Stimulated activated CD4-positive, alpha-beta T cell treated with anti-CD3 and anti-CD28 coated beads, TNF-alpha, amount 100 ng/mL, for 1 hour (primary cell): ENCODE measurements around the gene RUBCN.
"Not testable (repeated sequence)": the region's sequence is repeated elsewhere in the genome, so short reads cannot be mapped to it uniquely, and the experiment has no call there.

Experiments used
- DNase-seq, 3 donors: peaks; one replicate each; pipeline ENCODE4 v3.0.0-alpha.2; 2020; ENCODE audit warnings: low read depth in 3 of 3, low spot score in 1 of 3

The RUBCN gene

DNA sequence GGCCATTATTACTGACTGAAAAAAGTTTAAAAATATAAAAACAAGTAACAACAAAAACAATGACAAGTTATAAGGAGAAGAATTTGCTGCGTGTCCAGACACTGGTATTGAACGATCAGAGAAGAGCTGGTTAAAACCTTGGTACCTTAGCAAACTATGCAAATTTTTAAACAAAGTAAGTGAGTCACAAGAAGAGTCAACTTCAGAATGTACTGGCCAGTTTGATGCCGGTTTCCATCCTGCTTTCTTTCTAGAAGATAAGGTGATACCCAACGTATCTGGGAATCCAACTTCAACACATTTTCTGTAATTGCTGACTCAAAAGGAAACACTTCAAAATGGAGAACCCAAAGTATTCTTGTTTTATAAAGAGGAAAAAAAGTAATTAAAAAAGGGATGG is 49.8 kb downstream of the RUBCN start:
- no peak for DNase-seq

DNA sequence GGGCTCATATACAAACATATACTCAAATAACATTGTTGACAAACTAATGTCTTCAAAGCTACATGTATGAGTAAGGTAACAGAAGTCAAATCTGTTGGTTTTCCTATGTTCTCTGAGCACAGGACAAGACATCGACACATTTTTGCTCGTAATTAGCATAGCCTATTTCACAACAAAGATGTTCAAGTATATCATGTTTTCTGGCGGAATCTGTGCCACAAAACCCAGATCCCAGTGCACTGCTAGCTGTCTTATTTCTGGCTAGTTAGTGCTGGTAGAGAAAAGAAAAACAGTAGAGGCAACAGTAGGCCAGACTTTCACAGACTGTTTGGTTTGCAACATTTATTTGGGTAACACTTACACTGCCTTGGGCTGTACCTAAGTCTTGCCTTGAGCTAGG is 51.2 kb downstream of the RUBCN start:
- no peak for DNase-seq

DNA sequence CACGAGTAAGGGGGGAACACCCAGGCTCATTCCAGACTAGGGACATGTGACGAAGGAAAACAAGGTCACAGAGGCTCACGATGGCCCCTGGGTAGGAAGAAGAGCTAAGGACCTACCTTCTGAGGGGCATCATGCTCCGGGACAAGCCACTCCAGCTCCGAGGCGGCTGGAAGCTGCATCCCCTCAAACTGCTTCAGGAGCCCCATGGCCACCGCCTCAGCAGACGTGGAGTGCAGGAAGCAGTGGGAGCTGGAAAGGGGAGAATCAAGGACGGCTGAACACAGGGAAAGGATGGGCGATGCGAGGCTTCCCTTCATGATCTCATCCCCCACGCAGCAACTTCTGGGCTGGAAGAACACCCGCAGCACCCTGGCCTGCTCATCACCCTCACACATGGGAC is 53.5 kb downstream of the RUBCN start:
- no peak for DNase-seq

DNA sequence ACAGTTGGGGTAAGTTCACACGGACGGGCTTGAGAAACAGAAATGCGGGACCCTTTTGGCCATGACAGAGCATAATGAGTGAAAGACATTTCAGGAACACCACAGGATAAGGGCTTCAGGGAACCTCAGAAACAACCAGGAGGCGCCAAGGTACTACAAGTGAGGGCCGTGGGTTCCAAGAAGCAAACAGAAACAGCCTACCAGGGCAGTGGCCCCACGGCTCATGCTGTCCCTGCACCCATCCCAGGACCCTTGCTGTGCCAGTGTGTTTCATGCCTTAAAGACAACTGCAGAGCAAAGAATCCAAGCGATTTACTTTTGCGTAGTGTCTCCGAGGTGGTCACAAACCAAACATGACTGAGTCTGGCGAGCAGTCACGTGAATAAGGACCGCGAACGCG is 54.0 kb downstream of the RUBCN start:
- no peak for DNase-seq

DNA sequence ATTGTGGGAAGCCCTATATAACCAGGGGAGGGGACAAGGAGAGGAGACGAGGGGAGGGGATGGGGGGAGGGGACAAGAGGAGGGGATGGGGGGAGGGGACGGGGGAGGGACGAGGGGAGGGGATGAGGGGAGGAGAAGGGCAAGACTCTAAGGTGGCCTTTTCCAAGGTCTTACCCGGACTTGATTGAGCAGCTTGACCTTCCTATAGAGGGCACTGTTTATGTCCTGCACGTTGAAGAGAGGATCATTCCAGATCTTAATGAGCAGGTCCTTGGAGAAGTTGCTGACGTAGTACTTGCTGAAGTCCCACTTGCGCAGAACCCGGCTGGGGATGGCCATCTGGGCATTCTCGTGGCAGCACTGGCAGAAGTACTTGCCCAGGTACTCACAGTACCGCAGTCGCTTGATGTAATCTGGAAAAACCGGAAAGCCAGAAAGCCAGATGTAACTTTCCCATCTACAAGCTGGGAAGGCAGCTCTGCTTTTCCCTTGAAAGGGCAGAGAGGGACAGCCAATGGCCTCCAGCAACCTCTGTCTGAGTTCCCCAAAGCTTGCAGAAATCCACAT is 55.7 kb downstream of the RUBCN start:
- no peak for DNase-seq

DNA sequence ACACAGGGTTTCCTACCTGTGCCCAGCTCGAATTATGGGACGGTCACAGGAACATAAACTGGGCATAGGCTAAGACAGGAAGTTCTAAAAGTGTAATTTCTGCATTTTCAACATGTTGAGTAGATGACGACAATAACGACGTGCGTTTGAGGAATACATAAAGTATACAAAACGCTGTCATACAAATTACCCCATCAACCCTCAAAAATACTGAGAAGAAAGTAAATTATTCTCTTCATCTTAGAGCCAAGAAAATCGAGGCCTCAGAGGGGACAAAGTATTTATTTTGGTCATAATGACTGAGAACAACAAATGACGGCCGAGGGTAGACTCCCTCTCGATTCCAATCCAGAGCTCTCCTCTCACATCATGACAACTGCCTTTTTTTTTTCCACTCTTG is 60.8 kb downstream of the RUBCN start:
- DNase-seq = no peak

DNA sequence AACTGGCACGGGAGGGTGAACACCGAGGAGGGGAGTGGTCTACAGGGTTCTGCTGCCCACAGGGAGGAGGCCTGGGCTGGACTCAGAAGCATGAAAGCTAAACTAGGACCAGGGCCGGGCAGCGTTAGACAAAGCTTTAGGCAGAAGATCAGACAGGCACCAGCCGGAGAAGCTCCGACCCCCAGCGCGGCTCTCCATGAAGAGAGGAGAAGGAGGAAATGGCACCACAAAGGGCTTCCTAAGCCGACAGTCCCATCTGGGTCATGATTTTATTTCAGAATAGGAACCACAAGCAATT is 61.2 kb downstream of the RUBCN start:
- DNase-seq = no peak

DNA sequence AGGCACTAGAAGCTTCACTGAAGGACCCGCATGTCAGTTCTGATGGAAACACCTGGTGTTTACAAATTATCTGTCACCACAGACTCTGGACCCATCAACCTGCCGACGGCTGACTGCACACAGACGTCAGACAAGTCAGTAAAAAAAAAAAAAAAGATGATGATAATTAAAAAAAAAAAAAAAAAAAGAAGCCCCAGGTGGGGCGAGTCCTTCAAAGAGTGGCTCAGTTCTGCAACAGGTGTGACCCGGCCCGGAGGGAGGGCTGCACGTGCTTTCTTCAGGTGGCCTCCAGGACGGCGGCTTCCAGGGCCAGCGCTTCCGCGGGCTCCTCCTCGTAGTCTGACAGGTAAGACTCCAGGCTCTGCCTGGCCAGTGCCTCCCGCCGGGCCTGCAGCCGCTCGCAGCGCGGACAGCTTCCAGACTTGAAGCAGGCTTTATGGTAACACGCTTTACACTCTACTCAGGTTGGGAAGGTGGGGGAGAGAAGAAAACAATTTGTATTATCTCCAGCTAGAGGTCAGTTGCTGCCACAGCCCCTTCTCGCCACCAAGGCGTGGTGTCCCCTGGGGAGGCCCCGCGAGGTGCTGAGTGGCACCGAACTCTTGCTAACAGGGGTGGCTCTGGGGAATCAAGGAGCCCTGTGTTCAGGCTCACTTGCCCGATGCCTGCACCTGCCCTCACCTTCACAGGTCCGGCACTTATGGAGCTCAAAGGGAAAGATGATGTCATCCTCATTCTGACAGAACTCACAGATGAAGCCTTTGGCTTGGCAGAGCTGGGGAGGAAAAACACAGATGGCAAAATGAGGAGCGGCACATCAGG is 61.8 kb downstream of the RUBCN start:
- no peak for DNase-seq

DNA sequence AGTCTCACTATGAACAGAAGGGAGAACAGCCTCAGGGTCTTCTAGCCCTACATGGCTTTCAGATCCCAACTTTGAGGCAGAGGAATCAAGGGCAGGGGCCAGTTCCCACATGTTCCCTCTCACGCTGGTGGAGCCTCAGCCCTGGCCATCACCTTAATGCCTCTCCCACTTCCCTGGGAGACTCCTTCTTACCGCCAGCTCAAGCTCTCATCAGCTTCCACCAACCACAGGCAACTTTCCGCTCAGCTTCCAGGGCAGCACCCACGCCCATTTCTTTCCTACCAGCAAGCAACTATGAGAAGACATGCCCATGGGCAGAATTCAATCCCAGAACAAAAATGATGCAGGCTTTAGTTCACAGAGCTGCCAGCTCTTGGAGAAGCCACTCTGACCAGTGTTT is 63.5 kb downstream of the RUBCN start:
- no peak for DNase-seq

DNA sequence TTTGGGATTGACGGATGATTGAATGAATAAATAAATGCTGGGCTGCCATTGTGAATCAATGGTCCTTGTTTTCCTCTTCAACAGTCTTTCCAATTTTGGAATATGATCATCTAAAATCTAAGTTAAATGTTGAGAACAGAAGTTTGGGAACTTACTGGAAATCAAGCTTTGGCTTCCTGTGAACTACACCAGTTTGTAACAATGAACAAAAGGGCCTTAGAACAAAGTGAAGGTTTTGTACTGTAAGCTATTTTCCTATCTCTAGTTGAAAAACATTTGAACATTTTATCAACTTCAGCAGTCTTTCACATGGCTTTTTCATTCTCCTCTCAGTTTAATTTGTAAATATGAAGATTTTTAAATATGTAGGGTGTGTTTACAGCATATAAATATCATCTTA is 66.3 kb downstream of the RUBCN start:
- no peak for DNase-seq

DNA sequence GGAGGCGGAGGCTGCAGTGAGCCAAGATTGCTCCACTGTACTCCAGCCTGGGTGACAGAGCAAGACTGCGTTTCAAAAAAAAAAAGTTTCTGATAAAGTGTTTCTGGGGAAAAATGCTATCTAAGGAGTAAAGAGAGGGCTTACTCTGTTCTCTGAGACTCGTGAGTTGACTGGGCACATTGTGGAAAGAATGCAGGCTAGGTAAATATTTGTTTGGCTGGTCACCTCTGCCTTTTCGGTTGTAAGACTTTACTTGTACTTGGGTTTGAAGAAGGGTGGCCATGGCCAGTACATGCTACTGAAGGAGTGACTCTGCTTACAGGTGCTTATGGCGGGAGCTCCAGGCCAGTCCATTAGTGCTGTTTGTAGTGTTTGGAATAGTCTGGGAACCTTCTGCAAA is 68.7 kb downstream of the RUBCN start:
- DNase-seq = no peak

DNA sequence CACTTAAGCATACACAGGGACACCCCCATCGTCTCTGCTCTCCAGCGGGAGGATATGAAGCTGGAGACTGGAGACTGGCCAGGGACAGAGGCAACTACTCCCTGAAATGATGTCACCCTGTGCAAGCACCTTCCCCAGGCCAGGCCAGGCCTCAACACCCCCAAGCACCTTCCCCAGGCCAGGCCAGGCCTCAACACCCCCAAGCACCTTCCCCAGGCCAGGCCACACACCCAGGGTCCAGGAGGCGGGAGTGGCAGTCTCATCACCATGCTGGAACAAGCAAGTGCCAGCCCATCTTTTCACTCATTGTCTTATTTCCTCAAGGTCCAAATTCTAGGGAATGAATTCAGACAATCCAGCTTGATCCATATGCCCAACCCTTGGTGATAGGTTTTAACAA is 69.4 kb downstream of the RUBCN start:
- DNase-seq = not testable (repeated sequence)

DNA sequence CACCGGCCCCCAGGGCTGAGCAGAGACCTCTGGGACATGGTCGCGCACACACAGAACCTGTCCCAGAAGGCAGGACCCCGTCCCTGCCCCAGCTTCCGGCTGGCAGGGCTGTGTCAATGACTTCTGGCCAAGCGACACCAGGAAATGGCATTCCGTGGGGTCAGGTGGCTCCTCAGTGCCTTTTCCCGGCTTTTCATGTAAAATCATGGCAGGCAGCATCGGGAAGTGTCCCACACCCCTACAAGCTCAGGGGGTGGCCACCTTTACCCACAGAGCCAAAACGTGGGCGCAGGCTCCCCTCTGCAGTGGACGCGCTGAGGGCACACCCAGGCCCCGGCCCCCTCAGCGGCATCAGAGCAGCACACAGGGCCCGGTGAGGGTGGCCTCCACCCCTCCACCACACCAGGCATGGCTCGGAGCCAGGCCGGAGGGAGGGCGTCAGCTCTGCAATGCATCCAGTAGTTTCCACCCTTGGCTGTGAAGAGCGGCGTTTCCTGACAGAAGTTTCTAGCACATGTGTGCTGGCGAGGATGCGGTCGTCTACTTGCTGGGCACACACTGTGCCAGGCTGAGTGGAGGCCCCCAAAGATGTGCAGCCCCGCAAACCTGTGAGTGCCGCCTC is 70.4 kb downstream of the RUBCN start:
- not testable (repeated sequence) for DNase-seq

DNA sequence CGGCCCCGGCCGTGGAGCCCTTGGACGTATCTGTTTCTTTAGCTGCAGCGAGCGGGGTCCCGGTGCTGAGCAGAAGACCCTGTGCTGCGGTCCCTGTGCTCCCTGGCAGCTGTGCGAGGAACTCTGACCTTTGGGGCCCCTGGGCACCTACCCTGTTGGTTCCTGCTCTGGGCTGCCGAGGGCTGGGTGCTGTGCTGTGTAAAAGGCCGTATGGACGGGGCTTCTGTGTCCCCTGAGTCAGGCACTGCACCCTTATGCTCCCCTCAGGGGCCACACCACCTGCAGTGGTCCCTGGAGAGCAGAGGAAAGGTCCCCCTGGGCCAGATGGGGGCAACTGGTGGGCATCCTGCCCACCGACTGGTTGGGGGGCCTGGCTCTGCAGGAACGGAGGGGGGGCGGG is 71.2 kb downstream of the RUBCN start:
- not testable (repeated sequence) for DNase-seq

DNA sequence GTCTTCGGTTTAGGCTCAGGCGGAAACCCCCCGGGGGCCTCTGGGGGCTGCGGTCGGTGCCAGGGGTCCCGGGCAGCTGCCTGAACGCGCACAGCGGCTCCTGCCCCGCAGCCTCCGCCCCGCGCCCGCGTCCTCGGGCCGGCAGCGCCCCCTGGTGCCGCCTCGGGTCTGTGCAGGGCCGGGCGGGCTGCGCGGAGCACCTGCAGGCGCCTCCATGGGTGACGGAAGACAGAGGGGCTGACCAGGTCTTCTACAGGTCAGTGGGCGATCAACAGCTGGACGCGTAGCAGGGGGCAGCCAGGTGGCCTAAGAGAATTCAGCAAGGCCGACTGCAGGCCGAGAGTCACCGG is 71.6 kb downstream of the RUBCN start:
- not testable (repeated sequence) for DNase-seq

DNA sequence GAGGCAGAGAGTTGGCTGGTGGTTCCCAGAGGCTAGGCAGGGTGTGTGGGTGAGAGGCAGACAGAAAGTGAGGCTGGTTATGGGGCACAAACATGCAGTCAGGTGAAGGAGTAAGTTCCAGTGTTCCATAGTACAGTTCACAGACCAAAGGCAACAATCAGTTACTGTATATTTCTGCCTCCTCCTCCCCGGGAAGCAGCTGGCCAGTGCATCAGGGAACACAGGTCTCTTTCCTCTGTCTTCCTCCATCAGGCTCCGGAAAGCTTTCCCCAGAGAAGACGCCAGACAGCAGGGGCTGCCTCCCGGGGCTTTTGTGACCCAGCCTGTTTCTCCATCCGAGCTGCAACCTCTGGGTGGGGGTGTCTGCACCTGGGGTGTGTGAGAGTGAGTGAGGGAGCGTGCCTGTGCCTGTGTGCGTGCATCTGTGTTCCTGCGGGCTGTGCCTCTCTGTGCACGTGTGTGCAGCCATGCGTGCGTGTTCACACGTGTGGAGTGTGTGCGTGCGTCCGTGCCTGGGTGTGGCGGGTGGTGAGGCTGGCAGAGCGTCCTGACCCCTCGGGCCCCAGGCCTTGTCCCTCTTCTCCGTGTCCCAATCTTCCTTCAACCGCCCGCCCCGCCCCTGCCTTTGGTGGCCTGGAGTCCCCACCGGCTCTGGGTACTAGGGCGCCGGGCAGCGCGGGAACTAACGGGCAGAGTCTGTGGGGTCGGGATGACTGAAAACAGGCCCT is 72.1 kb downstream of the RUBCN start:
- peak in 1 of 3 donors; percentile 15 for DNase-seq

DNA sequence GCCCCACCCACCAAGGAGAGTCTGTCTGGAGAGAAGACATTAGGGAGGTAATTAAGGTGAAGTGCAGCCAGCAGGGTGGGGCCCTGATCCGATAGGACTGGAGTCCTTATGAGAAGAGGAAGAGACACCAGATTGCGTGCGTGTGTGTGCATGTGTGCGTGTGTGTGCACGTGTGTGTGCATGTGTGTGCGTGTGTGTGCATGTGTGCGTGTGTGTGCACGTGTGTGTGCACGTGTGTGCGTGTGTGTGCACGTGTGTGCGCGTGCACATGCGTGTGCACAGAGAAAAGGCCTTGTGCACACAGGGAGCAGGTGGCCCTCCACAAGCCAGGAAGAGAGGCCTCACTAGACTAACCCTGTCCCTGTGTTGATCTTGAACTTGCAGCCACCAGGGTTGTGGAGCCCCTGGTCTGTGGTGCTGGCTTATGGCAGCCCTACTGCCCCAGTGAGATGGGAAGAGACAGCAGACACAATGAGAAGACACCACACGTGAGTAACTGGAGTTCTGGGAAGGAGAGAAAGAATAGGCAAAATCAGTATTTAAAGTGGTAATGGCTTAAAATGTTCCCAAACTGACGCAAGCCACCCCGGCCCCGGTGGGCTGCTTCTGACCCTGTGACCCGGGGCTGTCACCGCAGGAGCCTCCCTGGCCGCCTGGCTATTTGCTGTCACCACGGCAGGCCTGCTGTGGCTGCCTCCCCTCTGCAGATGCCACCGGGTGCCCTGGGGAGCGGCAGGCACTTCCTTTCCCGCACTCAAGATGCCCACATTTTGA is 73.2 kb downstream of the RUBCN start:
- DNase-seq = not testable (repeated sequence)

DNA sequence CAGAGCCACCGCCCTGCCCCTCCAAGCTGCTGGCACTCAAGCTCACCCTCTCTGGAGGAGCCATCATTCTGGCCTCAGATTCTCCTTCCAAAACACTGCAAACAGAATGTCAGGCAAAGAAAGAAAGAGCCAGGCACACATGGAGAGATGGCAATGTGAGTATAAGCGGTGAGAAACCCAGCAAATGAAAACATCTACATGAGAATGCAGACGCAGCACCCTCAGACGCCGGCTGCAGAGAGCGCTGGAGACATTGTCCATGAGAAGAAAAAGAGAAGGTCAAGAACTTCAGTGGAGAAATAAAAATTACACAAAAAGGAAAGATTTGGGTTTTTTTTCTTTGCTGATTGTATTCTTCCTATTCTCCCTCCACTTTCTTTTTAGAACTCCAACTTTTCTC is 74.4 kb downstream of the RUBCN start:
- not testable (repeated sequence) for DNase-seq

DNA sequence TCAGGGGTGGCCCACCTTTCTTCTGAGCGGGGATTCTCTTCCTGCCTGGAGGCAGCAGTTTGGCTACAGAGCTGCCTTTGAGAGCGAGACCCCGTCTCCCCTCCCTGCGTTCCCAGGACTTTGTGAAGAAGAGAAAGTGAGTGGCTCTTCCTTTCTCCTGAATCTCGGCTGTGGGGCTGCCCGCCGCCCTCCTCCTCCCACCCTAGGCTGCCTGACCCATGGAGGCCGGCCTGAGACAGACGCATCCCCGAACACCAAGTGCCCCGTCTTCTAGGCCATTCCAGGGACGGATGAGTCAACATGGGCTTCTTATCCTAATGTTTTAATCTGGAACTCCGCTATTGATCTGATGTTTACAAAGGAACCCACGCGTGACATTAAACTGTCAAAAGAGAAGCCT is 74.8 kb downstream of the RUBCN start:
- not testable (repeated sequence) for DNase-seq

DNA sequence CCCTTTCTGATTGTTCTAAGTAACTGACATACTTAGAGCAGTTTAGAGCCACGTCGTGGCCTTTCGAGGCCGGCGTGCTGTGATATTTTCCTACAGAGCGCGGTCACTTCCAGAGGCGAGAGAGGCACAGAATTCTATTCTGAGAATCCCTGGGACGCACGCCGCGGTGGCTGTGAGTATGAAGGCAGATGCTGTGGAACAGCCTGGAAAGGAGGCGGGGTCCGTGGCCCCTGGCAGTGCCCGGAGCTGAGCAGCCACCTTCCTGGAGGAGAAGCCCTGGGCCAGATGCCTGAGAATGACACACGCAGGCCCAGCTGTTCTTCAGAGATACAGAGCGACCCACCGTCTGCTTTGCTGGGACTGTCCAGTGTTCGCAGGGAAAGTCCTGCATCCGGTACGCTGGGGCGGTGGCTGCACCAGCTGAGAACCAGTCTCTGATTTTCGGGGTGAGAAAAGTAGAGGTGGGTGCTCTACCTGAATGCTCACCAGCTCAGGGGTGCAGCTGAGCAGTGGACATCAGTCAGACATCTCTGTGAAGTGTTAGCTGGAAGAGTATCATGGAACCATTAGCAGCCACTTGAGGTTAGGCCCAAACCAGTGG is 75.4 kb downstream of the RUBCN start:
- DNase-seq = not testable (repeated sequence)

DNA sequence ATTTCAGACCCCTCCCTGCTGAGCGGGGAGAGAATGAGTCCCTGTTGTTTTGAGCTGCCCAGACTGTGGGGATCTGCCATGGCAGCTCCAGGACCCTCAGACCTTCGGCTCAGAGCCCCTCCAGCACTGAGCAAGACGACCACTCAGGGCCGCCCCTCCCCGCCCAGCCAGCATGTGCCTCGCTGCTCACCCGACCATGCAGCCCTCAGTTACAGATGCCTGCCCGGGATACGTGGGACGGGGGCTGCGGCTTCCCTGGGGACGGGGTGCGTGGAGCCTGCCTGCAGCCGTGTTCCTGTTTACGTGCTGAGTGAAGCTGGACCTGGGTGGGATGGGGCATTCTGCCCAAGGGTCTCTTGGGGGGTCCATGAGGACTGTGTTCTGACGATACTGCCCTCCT is 77.0 kb downstream of the RUBCN start:
- not testable (repeated sequence) for DNase-seq
